GM06990 (cell line): ENCODE results near the gene BAD.

Experiments used
- DNase-seq: peaks from one replicate; pipeline ENCODE4 v3.0.0-alpha.2; 2011; ENCODE audit not compliant: insufficient read length; ENCODE audit errors: extremely low read depth
- H3K27me3 ChIP-seq: replicated peaks from 2 replicates; pipeline ENCODE4 v1.6.0; 2011; ENCODE audit warnings: low read length; ENCODE audit not compliant: control insufficient read depth, insufficient read depth
- H3K36me3 ChIP-seq: 2 replicates; pipeline ENCODE4 v1.5.1; 2011; ENCODE audit warnings: low read length; ENCODE audit not compliant: control insufficient read depth, insufficient read depth
- H3K4me3 ChIP-seq: replicated peaks from 2 replicates; pipeline ENCODE4 v1.5.1; 2011; ENCODE audit warnings: low read depth, mild to moderate bottlenecking, control low read depth, low read length
- CTCF ChIP-seq: IDR thresholded peaks from 2 replicates; pipeline ENCODE4 v1.5.1; 2011; ENCODE audit warnings: low read length, control low read depth, mild to moderate bottlenecking, inconsistent platforms; ENCODE audit not compliant: insufficient read depth, poor library complexity, severe bottlenecking

BAD gene

GRCh38 chr11:64253481-64253880 is 31.0 kb downstream of the BAD start:
- Histone ChIP-seq H3K4me3 (no peak overlapping the region), H3K36me3 (peaks cover 9% of the 10 kb centered on the region), H3K27me3 (no peaks in the 10 kb centered on the region)
- DNase-seq = no peak
- TF ChIP-seq CTCF = no peak

GRCh38 chr11:64253043-64253442 is 31.4 kb downstream of the BAD start:
- Histone ChIP-seq H3K4me3 (no peak overlapping the region), H3K36me3 (peaks cover 8% of the 10 kb centered on the region), H3K27me3 (no peaks in the 10 kb centered on the region)
- no peak for TF ChIP-seq CTCF
- DNase-seq = no peak

GRCh38 chr11:64252003-64252872 is 32.2 kb downstream of the BAD start:
- H3K4me3 ChIP-seq = peak overlapping the region; percentile 71
- DNase-seq = no peak
- H3K27me3 ChIP-seq = no peaks in the 10 kb centered on the region
- peaks cover 8% of the 10 kb centered on the region for H3K36me3 ChIP-seq
- peak; percentile 52 for TF ChIP-seq CTCF

- peak overlapping the region; percentile 71 for H3K4me3 ChIP-seq
- H3K36me3 ChIP-seq = peaks cover 7% of the 10 kb centered on the region
- no peak for DNase-seq
- TF ChIP-seq CTCF = no peak
- H3K27me3 ChIP-seq = no peaks in the 10 kb centered on the region
Observed at GRCh38 chr11:64251753-64252002, 32.8 kb downstream of the BAD start.

- peak; percentile 55 for DNase-seq
- peak; percentile 62 for TF ChIP-seq CTCF
- Histone ChIP-seq H3K27me3 (no peaks in the 10 kb centered on the region), H3K36me3 (peaks cover 4% of the 10 kb centered on the region), H3K4me3 (peak within 1 kb of the TSS; percentile 71)
Observed at GRCh38 chr11:64251016-64251752, 33.3 kb downstream of the BAD start, which contains the start of gene PLCB3. Gene PLCB3, plus strand, starts transcription at chr11:64251530. Its CDS starts 120 bp downstream, at chr11:64251650.
